ENCODE measurements around the gene MAPK7.

The MAPK7 gene

DNA sequence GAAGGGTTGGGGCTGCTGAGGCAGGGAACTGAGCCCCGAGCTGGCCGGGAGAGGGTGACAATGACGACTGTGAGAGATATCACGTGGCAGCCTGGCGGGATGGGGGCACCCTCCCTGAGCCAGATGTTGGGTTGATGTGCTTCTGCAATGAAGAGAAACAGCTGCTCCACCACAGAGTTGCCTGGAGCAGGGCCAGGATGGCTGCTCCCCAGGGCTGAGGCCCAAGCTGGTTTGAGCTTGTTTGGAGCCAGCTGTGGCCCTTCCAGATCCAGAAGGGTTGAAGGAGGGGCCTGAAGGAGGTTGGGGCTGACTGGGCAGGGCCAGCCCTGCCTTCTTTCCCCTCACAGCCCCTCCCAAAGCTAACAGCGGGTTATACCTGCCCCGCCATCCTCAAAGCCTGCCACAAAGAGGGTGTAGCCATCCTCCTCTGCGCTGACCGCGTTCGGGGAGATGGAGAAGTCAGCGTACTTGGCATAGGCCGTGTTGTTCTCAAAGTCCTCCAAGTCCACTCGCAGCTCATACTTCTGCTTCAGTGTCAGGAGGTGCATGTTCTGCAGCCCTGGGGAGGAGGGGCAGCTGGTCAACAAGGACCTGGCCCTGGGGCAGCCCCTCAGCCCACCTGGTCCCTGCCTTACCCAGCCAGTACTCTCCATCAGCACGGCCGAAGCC lies 6.6 kb downstream of the MAPK7 start:
- no peak overlapping the region for H3K27ac ChIP-seq
- no peak overlapping the region for H3K4me3 ChIP-seq (ENCODE audit: low read depth in 1 of 2, low read length in 1 of 2)
- H3K36me3 ChIP-seq = peaks cover 57% of the 10 kb centered on the region
- TF ChIP-seq CTCF (IDR thresholded peaks at IDR 0.05) = no peak
- no peaks in the 10 kb centered on the region for H3K27me3 ChIP-seq
- H3K4me1 ChIP-seq (ENCODE audit: control insufficient read depth in 1 of 2, insufficient read depth in 1 of 2, low read depth in 1 of 2, low read length in 1 of 2) = peaks cover 12 to 21% of the 10 kb centered on the region in 2 experiments
- no peaks in the 10 kb centered on the region for H3K9me3 ChIP-seq

- Histone ChIP-seq H3K4me3 (ENCODE audit: low read depth in 1 of 2, low read length in 1 of 2) (no peak overlapping the region), H3K9me3 (no peaks in the 10 kb centered on the region), H3K4me1 (ENCODE audit: control insufficient read depth in 1 of 2, insufficient read depth in 1 of 2, low read depth in 1 of 2, low read length in 1 of 2) (peaks cover 12 to 21% of the 10 kb centered on the region in 2 experiments), H3K36me3 (peaks cover 50% of the 10 kb centered on the region), H3K27me3 (no peaks in the 10 kb centered on the region), H3K27ac (peak overlapping the region; percentile 74)
- no peak for TF ChIP-seq CTCF (IDR thresholded peaks at IDR 0.05)
These were observed 7.3 kb downstream of the MAPK7 start for GRCh38 chr17:19385521-19385983.

DNA sequence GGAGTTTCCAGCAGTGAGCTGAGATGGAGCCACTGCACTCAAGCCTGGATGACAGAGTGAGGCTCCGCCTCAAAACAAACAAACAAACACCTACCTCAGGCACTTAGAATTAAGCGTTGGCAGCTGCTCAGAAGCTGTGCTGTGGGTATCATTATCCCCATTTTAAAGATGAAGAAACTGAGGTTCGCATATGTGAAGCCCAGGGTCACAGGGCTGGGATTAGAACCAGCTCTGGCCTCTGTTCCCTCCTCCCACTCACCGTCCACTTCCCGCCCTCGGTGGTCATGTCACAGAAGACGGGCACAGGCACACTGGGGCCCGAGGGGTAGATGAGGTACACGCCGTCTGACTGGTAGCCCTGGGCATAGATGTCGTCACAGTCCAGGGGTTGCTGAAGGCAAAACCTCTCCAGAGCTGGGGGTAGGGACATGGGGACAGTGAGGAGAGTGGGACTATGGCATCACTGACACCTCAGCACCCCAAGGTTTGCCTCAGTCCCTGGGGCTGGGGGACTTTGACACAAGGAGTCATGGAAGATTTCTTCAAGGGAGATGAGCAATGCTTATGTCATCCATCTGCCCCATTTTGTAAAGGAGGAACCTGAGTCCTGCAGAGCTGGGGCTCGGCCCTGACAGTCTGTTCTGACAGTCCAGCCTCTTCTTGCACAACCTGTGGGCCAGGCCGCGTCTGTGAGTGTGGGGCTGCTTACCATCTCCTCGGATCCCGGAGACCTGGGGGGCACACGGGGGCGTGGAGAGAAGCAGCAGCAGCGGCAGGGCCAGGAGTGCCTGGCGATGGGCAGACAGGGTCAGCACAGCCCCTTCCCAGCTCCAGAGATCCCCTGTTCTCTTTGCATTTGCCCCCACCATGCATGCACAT lies 8.0 kb downstream of the MAPK7 start:
- Histone ChIP-seq H3K36me3 (peaks cover 42% of the 10 kb centered on the region), H3K4me3 (ENCODE audit: low read depth in 1 of 2, low read length in 1 of 2) (peak overlapping the region; percentile 50 to 53), H3K9me3 (no peaks in the 10 kb centered on the region), H3K27ac (peak overlapping the region; percentile 74), H3K27me3 (no peaks in the 10 kb centered on the region), H3K4me1 (ENCODE audit: control insufficient read depth in 1 of 2, insufficient read depth in 1 of 2, low read depth in 1 of 2, low read length in 1 of 2) (peaks cover 12 to 21% of the 10 kb centered on the region in 2 experiments)
- no peak for TF ChIP-seq CTCF (IDR thresholded peaks at IDR 0.05)

GRCh38 chr17:19386974-19387920 lies 8.9 kb downstream of the MAPK7 start, which contains the start of gene MFAP4:
Gene MFAP4, minus strand, starts transcription at chr17:19387190. Its CDS starts 35 bp downstream, at chr17:19387155.
- Histone ChIP-seq H3K4me3 (ENCODE audit: low read depth in 1 of 2, low read length in 1 of 2) (peak within 1 kb of the TSS; percentile 50 to 53), H3K27ac (peak within 1 kb of the TSS; percentile 74), H3K27me3 (no peaks in the 10 kb centered on the region), H3K36me3 (peaks cover 33% of the 10 kb centered on the region), H3K9me3 (no peaks in the 10 kb centered on the region), H3K4me1 (ENCODE audit: control insufficient read depth in 1 of 2, insufficient read depth in 1 of 2, low read depth in 1 of 2, low read length in 1 of 2) (peaks cover 12 to 21% of the 10 kb centered on the region in 2 experiments)
- no peak for TF ChIP-seq CTCF (IDR thresholded peaks at IDR 0.05)
